ENCODE data around the gene KRT24. TPM values are rescaled to one million over a fixed set of nuclear protein-coding genes. Genes with fewer than 3 reads are reported as not detected.
A peak's percentile ranks its signal among the peaks of the same experiment; 100 is the strongest.

The KRT24 gene
- total RNA-seq, 1 experiment from 2014 or later = not detected

- TF ChIP-seq, protein P1, sequence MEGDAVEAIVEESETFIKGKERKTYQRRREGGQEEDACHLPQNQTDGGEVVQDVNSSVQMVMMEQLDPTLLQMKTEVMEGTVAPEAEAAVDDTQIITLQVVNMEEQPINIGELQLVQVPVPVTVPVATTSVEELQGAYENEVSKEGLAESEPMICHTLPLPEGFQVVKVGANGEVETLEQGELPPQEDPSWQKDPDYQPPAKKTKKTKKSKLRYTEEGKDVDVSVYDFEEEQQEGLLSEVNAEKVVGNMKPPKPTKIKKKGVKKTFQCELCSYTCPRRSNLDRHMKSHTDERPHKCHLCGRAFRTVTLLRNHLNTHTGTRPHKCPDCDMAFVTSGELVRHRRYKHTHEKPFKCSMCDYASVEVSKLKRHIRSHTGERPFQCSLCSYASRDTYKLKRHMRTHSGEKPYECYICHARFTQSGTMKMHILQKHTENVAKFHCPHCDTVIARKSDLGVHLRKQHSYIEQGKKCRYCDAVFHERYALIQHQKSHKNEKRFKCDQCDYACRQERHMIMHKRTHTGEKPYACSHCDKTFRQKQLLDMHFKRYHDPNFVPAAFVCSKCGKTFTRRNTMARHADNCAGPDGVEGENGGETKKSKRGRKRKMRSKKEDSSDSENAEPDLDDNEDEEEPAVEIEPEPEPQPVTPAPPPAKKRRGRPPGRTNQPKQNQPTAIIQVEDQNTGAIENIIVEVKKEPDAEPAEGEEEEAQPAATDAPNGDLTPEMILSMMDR (IDR thresholded peaks at IDR 0.05; ENCODE audit: unreplicated experiment) = no peak
- ChIA-PET POLR2A (no interaction called here), CTCF (interaction anchor here (0.6 kb wide), 2 partner anchors 42 to 142 kb away, joined by 3 to 4 read pairs; no protein-coding TSS in a partner anchor)
- DNase-seq (ENCODE audit: unreplicated experiment) = no peak
- H3K9me3 Mint-ChIP-seq (ENCODE audit: unreplicated experiment) = peaks cover 7% of the 10 kb centered on the region
- intact Hi-C loops (cut with micrococcal nuclease) = no loop called here
- H3K27ac Mint-ChIP-seq (ENCODE audit: low read depth, unreplicated experiment) = no peak overlapping the region
- peaks cover 46% of the 10 kb centered on the region for H3K27me3 Mint-ChIP-seq (ENCODE audit: insufficient read depth, unreplicated experiment)
- BruUV-seq (replicated peaks) = no TSS peak
- H3K36me3 Mint-ChIP-seq (ENCODE audit: insufficient read depth, unreplicated experiment) = no peaks in the 10 kb centered on the region
- H3K4me3 Mint-ChIP-seq (ENCODE audit: unreplicated experiment) = no peak overlapping the region
- H3K4me1 Mint-ChIP-seq (ENCODE audit: insufficient read depth, unreplicated experiment) = no peaks in the 10 kb centered on the region
These were observed 32.3 kb downstream of the KRT24 start for GRCh38 chr17:40671282-40671681.

DNA sequence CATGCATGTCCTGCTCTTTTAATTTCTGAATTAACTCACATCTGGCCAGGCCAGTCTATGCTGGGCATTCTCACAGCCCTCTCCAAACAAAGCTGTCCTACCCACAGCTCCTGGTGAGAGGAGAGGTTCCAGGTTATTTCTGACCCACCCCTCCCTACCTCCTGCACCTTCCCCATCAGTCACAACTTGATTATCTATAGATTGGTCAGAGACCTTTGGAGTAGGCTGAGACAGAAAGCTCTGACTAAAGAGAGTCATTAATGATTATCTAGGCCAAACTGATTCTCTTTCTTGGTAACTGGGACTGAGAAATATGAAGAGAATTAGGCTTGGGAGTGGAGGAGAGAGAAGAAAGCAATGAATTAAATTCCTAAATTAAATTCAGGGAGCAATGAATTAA, 37.2 kb downstream of the KRT24 start:
- no peak for DNase-seq (ENCODE audit: unreplicated experiment)
- Mint-ChIP-seq H3K36me3 (ENCODE audit: insufficient read depth, unreplicated experiment) (no peaks in the 10 kb centered on the region), H3K9me3 (ENCODE audit: unreplicated experiment) (peaks cover 7% of the 10 kb centered on the region), H3K4me1 (ENCODE audit: insufficient read depth, unreplicated experiment) (peaks cover 5% of the 10 kb centered on the region), H3K4me3 (ENCODE audit: unreplicated experiment) (no peak overlapping the region), H3K27ac (ENCODE audit: low read depth, unreplicated experiment) (no peak overlapping the region), H3K27me3 (ENCODE audit: insufficient read depth, unreplicated experiment) (peaks cover 11% of the 10 kb centered on the region)
- CTCF ChIA-PET = interaction anchor here (0.5 to 0.6 kb wide), 2 partner anchors 13 to 31 kb away, joined by 3 to 4 read pairs; no protein-coding TSS in a partner anchor
- BruUV-seq (replicated peaks) = no TSS peak
- intact Hi-C loops (cut with micrococcal nuclease) = no loop called here
- POLR2A ChIA-PET = interaction anchor here (0.5 to 0.6 kb wide), 2 partner anchors 15 to 34 kb away, joined by 3 read pairs; no protein-coding TSS in a partner anchor
- TF ChIP-seq, protein P1 (IDR thresholded peaks at IDR 0.05; ENCODE audit: unreplicated experiment) = no peak

GRCh38 chr17:40664582-40665333, 38.8 kb downstream of the KRT24 start, which contains the start of gene KRT222:
Gene KRT222, minus strand, starts transcription at chr17:40665177. Its CDS starts 78 bp downstream, at chr17:40665099.
- TF ChIP-seq, protein P1 (IDR thresholded peaks at IDR 0.05; ENCODE audit: unreplicated experiment) = no peak
- DNase-seq (ENCODE audit: unreplicated experiment) = no peak
- POLR2A ChIA-PET = interaction anchor here (1.0 to 1.7 kb wide), 7 partner anchors 9 to 64 kb away, joined by 3 to 7 read pairs (median 4); no protein-coding TSS in a partner anchor
- intact Hi-C loops (cut with micrococcal nuclease) = no loop called here
- CTCF ChIA-PET = interaction anchor here (0.6 kb wide), 2 partner anchors 21 to 116 kb away, joined by 3 read pairs; no protein-coding TSS in a partner anchor
- H3K9me3 Mint-ChIP-seq (ENCODE audit: unreplicated experiment) = peaks cover 4% of the 10 kb centered on the region
- peak within 1 kb of the TSS; percentile 70 for H3K4me3 Mint-ChIP-seq (ENCODE audit: unreplicated experiment)
- H3K4me1 Mint-ChIP-seq (ENCODE audit: insufficient read depth, unreplicated experiment) = peaks cover 5% of the 10 kb centered on the region
- H3K27me3 Mint-ChIP-seq (ENCODE audit: insufficient read depth, unreplicated experiment) = peaks cover 4% of the 10 kb centered on the region
- H3K27ac Mint-ChIP-seq (ENCODE audit: low read depth, unreplicated experiment) = peak within 1 kb of the TSS; percentile 40
- BruUV-seq (replicated peaks) = no TSS peak
- H3K36me3 Mint-ChIP-seq (ENCODE audit: insufficient read depth, unreplicated experiment) = no peaks in the 10 kb centered on the region

DNA sequence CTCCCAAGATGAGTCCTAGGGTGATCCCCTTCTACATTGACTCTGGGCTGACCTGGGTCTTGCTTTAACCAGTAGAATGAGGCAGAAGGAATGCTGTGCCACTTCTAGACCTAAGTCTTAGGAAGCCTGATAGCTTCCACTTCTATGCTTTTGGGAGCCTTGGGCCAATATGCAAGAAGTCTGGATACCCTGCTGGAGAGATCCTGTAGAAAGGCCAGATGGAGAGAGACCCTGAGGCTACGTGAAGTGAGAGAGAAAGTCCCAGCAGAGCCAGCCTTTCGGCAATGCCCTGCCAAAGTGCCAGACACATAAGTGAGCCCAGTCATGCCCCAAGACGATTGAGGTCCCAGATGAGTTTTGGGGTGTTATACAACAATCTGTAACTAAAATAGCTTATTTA, 40.3 kb downstream of the KRT24 start:
- intact Hi-C loops (cut with micrococcal nuclease) = no loop called here
- DNase-seq (ENCODE audit: unreplicated experiment) = no peak
- Mint-ChIP-seq H3K9me3 (ENCODE audit: unreplicated experiment) (no peaks in the 10 kb centered on the region), H3K36me3 (ENCODE audit: insufficient read depth, unreplicated experiment) (no peaks in the 10 kb centered on the region), H3K27ac (ENCODE audit: low read depth, unreplicated experiment) (no peak overlapping the region), H3K4me1 (ENCODE audit: insufficient read depth, unreplicated experiment) (peaks cover 5% of the 10 kb centered on the region), H3K4me3 (ENCODE audit: unreplicated experiment) (no peak overlapping the region), H3K27me3 (ENCODE audit: insufficient read depth, unreplicated experiment) (no peaks in the 10 kb centered on the region)
- TF ChIP-seq, protein P1 (IDR thresholded peaks at IDR 0.05; ENCODE audit: unreplicated experiment) = no peak
- CTCF ChIA-PET = no interaction called here
- no TSS peak for BruUV-seq (replicated peaks)
- POLR2A ChIA-PET = interaction anchor here (0.7 to 1.0 kb wide), 2 partner anchors 74 to 904 kb away, joined by 3 to 4 read pairs; no protein-coding TSS in a partner anchor
